Sigmoid colon (tissue), 7 donors: ENCODE data around the gene FOXP1. TPM values are rescaled to one million over a fixed set of nuclear protein-coding genes. Genes with fewer than 3 reads are reported as not detected.

Experiments
- DNase-seq: peaks from one replicate; pipeline ENCODE4 v3.0.0-alpha.2; 2019
- H3K27ac ChIP-seq, 4 donors: fragments of 200-600 bp; sonication (generic); one replicate each; pipeline ENCODE4 v1.5.1; 2016 to 2019; ENCODE audit warnings: mild to moderate bottlenecking in 1 of 4
- H3K27me3 ChIP-seq, 3 donors: fragments of 200-600 bp; sonication (generic); one replicate each; pipeline ENCODE4 v1.5.1; 2019; ENCODE audit warnings: mild to moderate bottlenecking in 1 of 3
- H3K36me3 ChIP-seq, 4 donors: fragments of 200-600 bp; sonication (generic); one replicate each; pipeline ENCODE4 v1.5.1; 2016 to 2019
- H3K4me1 ChIP-seq, 4 donors: fragments of 200-600 bp; sonication (generic); one replicate each; pipeline ENCODE4 v1.5.1; 2017 to 2019
- H3K4me3 ChIP-seq, 4 donors: fragments of 200-600 bp; sonication (generic); one replicate each; pipeline ENCODE4 v1.5.1; 2017 to 2019; ENCODE audit warnings: mild to moderate bottlenecking in 2 of 4, moderate library complexity in 1 of 4
- H3K9me3 ChIP-seq, 4 donors: fragments of 200-600 bp in 3 of 4; sonication (generic) in 3 of 4; one replicate each; pipeline versions ENCODE4 v1.5.1 to v1.6.1; 2013 to 2019
- EP300 ChIP-seq, 4 donors: sonication (generic); formaldehyde crosslinking; IDR thresholded peaks; one replicate each; pipeline ENCODE4 v1.6.1; 2017; ENCODE audit warnings: antibody characterized with exemption in 4 of 4
- POLR2A ChIP-seq, 2 donors: fragments of 450-650 bp; IDR thresholded peaks; one replicate each; pipeline ENCODE4 v1.6.1; 2016; ENCODE audit warnings: antibody characterized with exemption in 2 of 2, mild to moderate bottlenecking in 2 of 2, moderate library complexity in 2 of 2
- POLR2AphosphoS5 ChIP-seq, 4 donors: sonication (generic); formaldehyde crosslinking; IDR thresholded peaks; one replicate each; pipeline ENCODE4 v1.6.1; 2017; ENCODE audit warnings: antibody characterized with exemption in 4 of 4
- WGBS, 2 donors: extraction: QIAGEN DNeasy Blood & Tissue Kit; methylation state at CpG; one replicate each; pipeline ENCODE4 v1.1.7; 2013; 5-methylcytosine and 5-hydroxymethylcytosine counted together
- intact Hi-C: fragments of 100-400 bp; cut with DNase I; formaldehyde crosslinking; loops from one replicate; pipeline ENCODE4 v1.15.1; 2023
- polyA plus RNA-seq, 3 donors: library from polyadenylated mRNA; stranded (reverse); fragments of 200-250 nt; gene quantifications; one replicate each; pipeline ENCODE4 v1.2.3, GENCODE V29; 2013
- total RNA-seq, 4 donors: library from RNA; depleted of rRNA; stranded (reverse); fragments of >200 nt; gene quantifications; one replicate each; pipeline ENCODE4 v1.1.0, GENCODE V29; 2016
- TF ChIP-seq, protein P1 (sequence below), 4 experiments: fragments of 450-650 bp in 3 of 4; fragments of 200-600 bp in 1 of 4; IDR thresholded peaks; one replicate each; pipeline ENCODE4 v1.5.1; 2016 to 2019; ENCODE audit warnings: antibody characterized with exemption in 4 of 4, mild to moderate bottlenecking in 3 of 4, moderate library complexity in 2 of 4
- donor health status: healthy with polysubstance abuse.
- donor health status: Bipolar disorder and iron deficiency.
- donor health status: healthy.

The FOXP1 gene
- total and polyA plus RNA-seq, 7 donors, result 13.8 to 232 (median 139) TPM

DNA sequence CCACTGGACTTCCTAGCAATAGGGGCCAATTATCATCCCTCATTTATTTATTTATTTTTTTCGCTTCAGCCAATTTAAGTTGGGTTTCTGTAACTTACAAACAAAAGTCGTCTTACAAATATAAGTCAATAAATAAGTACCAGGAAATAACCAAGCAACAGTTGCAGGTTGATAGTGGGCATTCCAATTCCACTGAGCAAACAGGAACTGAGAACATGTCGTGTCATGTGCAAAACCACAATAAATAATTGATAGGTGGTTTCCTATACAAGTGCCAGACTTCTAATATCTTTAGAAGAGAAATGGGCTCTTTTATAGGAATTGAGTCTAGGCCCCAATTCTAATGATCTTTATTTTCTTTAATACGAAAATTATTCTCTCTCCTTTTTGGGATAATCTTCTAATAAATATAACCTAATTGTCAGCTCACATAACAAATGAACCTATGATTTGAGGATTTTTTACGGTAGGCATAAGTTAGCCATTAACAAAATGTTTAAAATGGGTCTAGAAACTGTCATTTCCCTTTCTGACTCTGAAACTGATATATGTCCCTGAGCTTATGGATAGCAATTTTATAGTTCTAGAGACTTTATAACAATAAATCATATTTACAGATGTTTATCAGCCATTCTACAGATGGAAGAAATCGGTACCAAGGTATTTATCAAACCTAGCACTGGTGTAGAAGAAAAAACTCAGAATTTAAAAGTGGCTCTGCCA is 571.8 kb downstream of the FOXP1 start:
- no peaks in the 10 kb centered on the region for H3K27me3 ChIP-seq
- peaks cover 0 to 73% (median 49%) of the 10 kb centered on the region in 4 donors for H3K4me1 ChIP-seq
- peak overlapping the region in 3 of 4 donors; percentile 69 to 72 (median 71) for H3K27ac ChIP-seq
- no peak overlapping the region for H3K4me3 ChIP-seq
- intact Hi-C loops, result no loop called here
- WGBS, 2 donors, result 67 to 69% methylated on average over 6 of the region's 6 CpGs
- H3K36me3 ChIP-seq, result peaks cover 0 to 24% (median 12%) of the 10 kb centered on the region in 4 donors
- no peaks in the 10 kb centered on the region for H3K9me3 ChIP-seq
- TF ChIP-seq, protein P1, sequence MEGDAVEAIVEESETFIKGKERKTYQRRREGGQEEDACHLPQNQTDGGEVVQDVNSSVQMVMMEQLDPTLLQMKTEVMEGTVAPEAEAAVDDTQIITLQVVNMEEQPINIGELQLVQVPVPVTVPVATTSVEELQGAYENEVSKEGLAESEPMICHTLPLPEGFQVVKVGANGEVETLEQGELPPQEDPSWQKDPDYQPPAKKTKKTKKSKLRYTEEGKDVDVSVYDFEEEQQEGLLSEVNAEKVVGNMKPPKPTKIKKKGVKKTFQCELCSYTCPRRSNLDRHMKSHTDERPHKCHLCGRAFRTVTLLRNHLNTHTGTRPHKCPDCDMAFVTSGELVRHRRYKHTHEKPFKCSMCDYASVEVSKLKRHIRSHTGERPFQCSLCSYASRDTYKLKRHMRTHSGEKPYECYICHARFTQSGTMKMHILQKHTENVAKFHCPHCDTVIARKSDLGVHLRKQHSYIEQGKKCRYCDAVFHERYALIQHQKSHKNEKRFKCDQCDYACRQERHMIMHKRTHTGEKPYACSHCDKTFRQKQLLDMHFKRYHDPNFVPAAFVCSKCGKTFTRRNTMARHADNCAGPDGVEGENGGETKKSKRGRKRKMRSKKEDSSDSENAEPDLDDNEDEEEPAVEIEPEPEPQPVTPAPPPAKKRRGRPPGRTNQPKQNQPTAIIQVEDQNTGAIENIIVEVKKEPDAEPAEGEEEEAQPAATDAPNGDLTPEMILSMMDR (IDR thresholded peaks at IDR 0.05), result no peak
- TF ChIP-seq POLR2AphosphoS5 (IDR thresholded peaks at IDR 0.05) (no peak), EP300 (IDR thresholded peaks at IDR 0.05) (no peak), POLR2A (IDR thresholded peaks at IDR 0.05) (no peak)
- no peak for DNase-seq

DNA sequence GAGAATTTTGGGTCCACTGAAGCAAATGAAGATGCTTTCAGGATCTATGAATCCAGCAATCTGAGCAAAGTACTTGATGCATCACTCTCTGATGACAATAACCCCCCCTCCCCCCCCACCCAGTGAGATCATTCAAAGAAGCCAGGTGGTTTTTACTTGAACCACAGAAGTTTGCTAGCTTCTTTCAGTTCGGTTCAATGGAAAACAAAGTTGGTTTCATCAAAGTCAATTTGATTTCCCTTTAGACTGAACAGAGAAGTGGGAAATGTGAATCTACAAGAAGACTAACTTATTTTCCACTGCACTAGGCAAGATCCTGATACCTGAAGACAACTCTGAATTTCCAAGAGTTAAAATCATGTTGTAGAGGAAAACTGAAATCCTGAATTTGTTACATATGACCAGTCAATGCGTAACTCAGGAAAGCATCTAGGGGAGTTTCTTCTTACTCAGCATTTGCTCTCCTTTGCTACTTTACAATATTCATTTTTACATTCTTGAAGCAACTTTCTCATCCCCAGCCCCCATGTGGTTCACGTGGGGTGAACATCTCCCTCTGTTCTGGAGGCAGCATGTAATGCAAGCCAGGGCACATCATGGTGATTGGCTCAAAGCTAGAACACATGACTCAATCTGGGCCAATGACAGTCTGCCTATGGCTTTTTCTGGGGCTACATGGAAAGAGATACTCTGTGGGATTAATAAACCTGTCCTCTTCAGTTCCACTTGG is 572.6 kb downstream of the FOXP1 start:
- no peak for DNase-seq
- peak overlapping the region; percentile 64 to 72 (median 70) for H3K27ac ChIP-seq
- no peak overlapping the region for H3K4me3 ChIP-seq
- no peaks in the 10 kb centered on the region for H3K27me3 ChIP-seq
- WGBS, 2 donors, result 46 to 80% methylated on average over 3 of the region's 3 CpGs
- no peak for TF ChIP-seq POLR2AphosphoS5 (IDR thresholded peaks at IDR 0.05)
- TF ChIP-seq, protein P1 (IDR thresholded peaks at IDR 0.05), result no peak
- no peaks in the 10 kb centered on the region for H3K9me3 ChIP-seq
- intact Hi-C loops, result no loop called here
- H3K36me3 ChIP-seq, result peaks cover 0 to 24% (median 12%) of the 10 kb centered on the region in 4 donors
- peaks cover 0 to 73% (median 50%) of the 10 kb centered on the region in 4 donors for H3K4me1 ChIP-seq

DNA sequence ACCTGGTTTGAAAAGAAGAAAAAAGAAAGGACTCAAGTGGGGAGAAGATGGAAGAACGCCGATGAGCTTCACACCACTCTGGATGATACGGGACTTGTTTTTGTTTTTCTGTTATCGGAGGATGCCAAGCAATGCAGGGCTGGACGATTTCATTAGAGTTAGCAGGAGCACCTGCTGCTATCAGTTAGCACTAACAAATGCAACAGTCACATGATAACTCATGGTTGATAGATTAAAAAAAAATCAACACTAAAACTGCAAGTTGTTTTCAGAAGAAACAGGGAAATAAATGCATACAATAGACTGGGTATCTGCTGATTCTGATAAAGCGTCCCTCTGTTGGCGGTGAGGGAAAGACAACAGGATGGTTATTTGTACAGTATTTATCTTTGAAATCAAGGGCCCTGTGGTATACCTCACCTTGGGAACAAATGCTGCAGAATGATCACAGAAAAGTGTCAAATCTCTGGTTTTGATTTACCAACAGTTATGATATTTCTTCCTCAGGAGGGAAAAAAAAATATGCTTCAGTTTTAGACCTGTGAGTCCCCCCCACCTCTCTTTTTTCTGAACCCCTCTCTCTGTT is 575.1 kb downstream of the FOXP1 start:
- no peak for TF ChIP-seq POLR2A (IDR thresholded peaks at IDR 0.05)
- no peak for TF ChIP-seq EP300 (IDR thresholded peaks at IDR 0.05)
- TF ChIP-seq POLR2AphosphoS5 (IDR thresholded peaks at IDR 0.05), result no peak
- TF ChIP-seq, protein P1 (IDR thresholded peaks at IDR 0.05), result no peak
- Histone ChIP-seq H3K27ac (peak overlapping the region; percentile 64 to 72 (median 70)), H3K9me3 (no peaks in the 10 kb centered on the region), H3K27me3 (no peaks in the 10 kb centered on the region), H3K4me3 (no peak overlapping the region), H3K36me3 (peaks cover 0 to 9% (median 0%) of the 10 kb centered on the region in 4 donors), H3K4me1 (peaks cover 0 to 88% (median 59%) of the 10 kb centered on the region in 4 donors)
- WGBS, 2 donors, result 47 to 67% methylated on average over 7 of the region's 7 CpGs
- intact Hi-C loops, result loop anchor here (5.0 kb wide), 1 partner anchor 59 kb away; no protein-coding TSS in a partner anchor
- DNase-seq, result no peak

DNA sequence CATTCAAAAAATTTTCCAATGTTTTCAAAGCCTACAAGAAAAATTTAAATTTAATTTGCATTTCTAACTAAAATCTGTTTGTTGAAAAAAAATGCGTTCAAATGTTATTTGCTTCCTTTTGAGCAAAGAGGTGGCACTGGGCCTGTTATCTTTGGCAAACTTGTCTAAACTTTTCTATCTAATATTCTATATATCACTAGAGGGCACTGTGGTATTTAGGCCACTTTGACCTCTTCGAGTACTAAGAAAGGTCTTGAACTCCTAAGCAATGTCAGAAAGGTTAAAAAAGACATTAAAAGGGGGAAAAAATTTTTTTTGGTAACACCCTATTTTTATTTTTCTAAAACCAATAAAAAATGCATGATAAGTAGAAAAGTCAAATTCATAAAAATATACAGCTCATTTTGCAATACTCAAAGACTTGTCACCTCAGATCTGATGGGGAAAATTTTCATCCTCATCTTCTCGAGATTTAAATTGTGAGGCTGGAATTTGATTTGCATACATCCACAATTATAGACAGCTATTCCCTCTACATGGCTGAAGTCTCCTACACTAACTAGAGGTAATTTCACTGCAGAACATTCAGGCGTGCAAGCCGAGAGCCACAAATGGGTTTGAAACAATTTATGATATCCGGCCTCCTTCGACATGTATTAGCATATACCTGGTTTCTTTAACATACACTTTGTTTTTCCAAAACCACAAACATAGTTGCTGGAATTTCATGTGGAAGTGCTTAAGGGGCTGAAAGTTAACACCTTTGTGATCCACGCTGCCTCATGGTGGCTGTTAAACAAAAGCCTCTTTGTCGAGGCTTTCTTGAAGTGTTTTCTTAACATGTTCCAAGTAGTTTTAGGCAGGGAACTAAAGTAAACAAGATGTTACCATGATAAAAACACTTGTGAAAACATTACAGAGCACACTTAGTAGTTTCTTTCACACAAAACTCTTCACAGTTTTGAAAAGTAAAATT is 576.4 kb downstream of the FOXP1 start:
- Histone ChIP-seq H3K9me3 (no peaks in the 10 kb centered on the region), H3K36me3 (no peaks in the 10 kb centered on the region), H3K27ac (peak overlapping the region; percentile 64 to 72 (median 70)), H3K4me1 (peaks cover 0 to 91% (median 69%) of the 10 kb centered on the region in 4 donors), H3K27me3 (no peaks in the 10 kb centered on the region), H3K4me3 (no peak overlapping the region)
- DNase-seq, result no peak
- TF ChIP-seq, protein P1 (IDR thresholded peaks at IDR 0.05), result peak in 2 of 4 experiments; percentile 30
- no peak for TF ChIP-seq POLR2A (IDR thresholded peaks at IDR 0.05)
- intact Hi-C loops, result loop anchor here (5.0 kb wide), 1 partner anchor 60 kb away; no protein-coding TSS in a partner anchor
- WGBS, 2 donors, result 20 to 50% methylated on average over 9 of the region's 9 CpGs
